ENCODE measurements around the gene SCYGR8. TPM values are rescaled to one million over a fixed set of nuclear protein-coding genes. Genes with fewer than 3 reads are reported as not detected.
A peak's percentile ranks its signal among the peaks of the same experiment; 100 is the strongest.

Gene SCYGR8, protein sequence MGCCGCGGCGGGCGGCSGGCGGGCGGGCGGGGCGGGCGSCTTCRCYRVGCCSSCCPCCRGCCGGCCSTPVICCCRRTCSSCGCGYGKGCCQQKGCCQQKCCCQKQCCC
- polyA plus RNA-seq (2013, experiment 1 of 2), result not detected
- not detected for polyA plus RNA-seq (2013, experiment 2 of 2)

GRCh38 chr2:227745594-227745993, at the start of gene SCYGR8:
Gene SCYGR8 (plus strand): TSS chr2:227745894. CDS start chr2:227745894, 0 bp downstream.
- no peaks in the 10 kb centered on the region for H3K36me3 ChIP-seq (ENCODE audit: control insufficient read depth in 1 of 2, insufficient read depth in 2 of 2, low read depth in 1 of 2, low read length in 2 of 2)
- H3K27ac ChIP-seq (ENCODE audit: low read length, poor library complexity, severe bottlenecking), result no peak within 1 kb of the TSS
- peak within 1 kb of the TSS in 1 of 2 experiments; percentile 20 for H3K14ac ChIP-seq (ENCODE audit: low read length in 2 of 2)
- no peak within 1 kb of the TSS for H3K4me2 ChIP-seq (ENCODE audit: low read length, poor library complexity, severe bottlenecking)
- peak within 1 kb of the TSS in 1 of 2 experiments; percentile 17 for H3K23ac ChIP-seq (ENCODE audit: low read length in 2 of 2)
- H3K9ac ChIP-seq (ENCODE audit: low read length), result no peak within 1 kb of the TSS
- H2AFZ ChIP-seq (ENCODE audit: low read depth, low read length), result no peak within 1 kb of the TSS
- H2BK5ac ChIP-seq (ENCODE audit: low read depth, low read length, poor library complexity, severe bottlenecking), result no peak within 1 kb of the TSS
- H3K79me1 ChIP-seq (replicated peaks; ENCODE audit: low read length, poor library complexity, severe bottlenecking), result no peaks in the 10 kb centered on the region
- no peaks in the 10 kb centered on the region for H3K9me3 ChIP-seq (ENCODE audit: control insufficient read depth, low read length)
- H4K8ac ChIP-seq (ENCODE audit: low read length), result no peak within 1 kb of the TSS
- H3K4me1 ChIP-seq (ENCODE audit: control insufficient read depth, insufficient read depth, low read depth, low read length), result no peaks in the 10 kb centered on the region
- no peak within 1 kb of the TSS for H3K4ac ChIP-seq (ENCODE audit: low read depth in 1 of 2, low read length in 2 of 2)
- no peak within 1 kb of the TSS for H2BK15ac ChIP-seq (ENCODE audit: low read depth, poor library complexity, severe bottlenecking)
- no peak within 1 kb of the TSS for H3K4me3 ChIP-seq (ENCODE audit: insufficient read depth in 1 of 2, low read depth in 1 of 2, low read length in 2 of 2)
- no peak within 1 kb of the TSS for H3K18ac ChIP-seq (ENCODE audit: low read depth in 1 of 2, low read length in 2 of 2)
- no peak within 1 kb of the TSS for H4K91ac ChIP-seq (ENCODE audit: low read length)
- no peak within 1 kb of the TSS for H2AK5ac ChIP-seq (ENCODE audit: low read length, severe bottlenecking)
- no peak for DNase-seq
- no peak within 1 kb of the TSS for H2BK12ac ChIP-seq (ENCODE audit: low read length in 2 of 2)
- H3K27me3 ChIP-seq (ENCODE audit: control insufficient read depth in 1 of 2, insufficient read depth in 1 of 2, low read length in 2 of 2), result no peaks in the 10 kb centered on the region
- H2BK120ac ChIP-seq (ENCODE audit: low read depth, low read length), result no peak within 1 kb of the TSS
- no CpG with 5 or more reads among the region's 9 CpGs for WGBS

GRCh38 chr2:227696990-227697679, 48.6 kb upstream of the SCYGR8 start:
- no peak overlapping the region for H3K4me2 ChIP-seq (ENCODE audit: low read length, poor library complexity, severe bottlenecking)
- no peak overlapping the region for H3K4ac ChIP-seq (ENCODE audit: low read depth in 1 of 2, low read length in 2 of 2)
- WGBS, result no CpG with 5 or more reads among the region's 2 CpGs
- no peak overlapping the region for H3K27ac ChIP-seq (ENCODE audit: low read length, poor library complexity, severe bottlenecking)
- H2BK12ac ChIP-seq (ENCODE audit: low read length in 2 of 2), result no peak overlapping the region
- H3K9ac ChIP-seq (ENCODE audit: low read length), result no peak overlapping the region
- H4K91ac ChIP-seq (ENCODE audit: low read length), result no peak overlapping the region
- H3K79me1 ChIP-seq (replicated peaks; ENCODE audit: low read length, poor library complexity, severe bottlenecking), result no peaks in the 10 kb centered on the region
- no peak overlapping the region for H2BK15ac ChIP-seq (ENCODE audit: low read depth, poor library complexity, severe bottlenecking)
- H3K4me3 ChIP-seq (ENCODE audit: insufficient read depth in 1 of 2, low read depth in 1 of 2, low read length in 2 of 2), result no peak overlapping the region
- H3K9me3 ChIP-seq (ENCODE audit: control insufficient read depth, low read length), result no peaks in the 10 kb centered on the region
- no peak overlapping the region for H2AK5ac ChIP-seq (ENCODE audit: low read length, severe bottlenecking)
- DNase-seq, result no peak
- H2BK120ac ChIP-seq (ENCODE audit: low read depth, low read length), result no peak overlapping the region
- H2BK5ac ChIP-seq (ENCODE audit: low read depth, low read length, poor library complexity, severe bottlenecking), result no peak overlapping the region
- no peaks in the 10 kb centered on the region for H3K4me1 ChIP-seq (ENCODE audit: control insufficient read depth, insufficient read depth, low read depth, low read length)
- H4K8ac ChIP-seq (ENCODE audit: low read length), result no peak overlapping the region
- H2AFZ ChIP-seq (ENCODE audit: low read depth, low read length), result no peak overlapping the region
- no peak overlapping the region for H3K14ac ChIP-seq (ENCODE audit: low read length in 2 of 2)
- H3K36me3 ChIP-seq (ENCODE audit: control insufficient read depth in 1 of 2, insufficient read depth in 2 of 2, low read depth in 1 of 2, low read length in 2 of 2), result no peaks in the 10 kb centered on the region
- H3K27me3 ChIP-seq (ENCODE audit: control insufficient read depth in 1 of 2, insufficient read depth in 1 of 2, low read length in 2 of 2), result no peaks in the 10 kb centered on the region
- H3K23ac ChIP-seq (ENCODE audit: low read length in 2 of 2), result no peak overlapping the region
- H3K18ac ChIP-seq (ENCODE audit: low read depth in 1 of 2, low read length in 2 of 2), result no peak overlapping the region

DNA sequence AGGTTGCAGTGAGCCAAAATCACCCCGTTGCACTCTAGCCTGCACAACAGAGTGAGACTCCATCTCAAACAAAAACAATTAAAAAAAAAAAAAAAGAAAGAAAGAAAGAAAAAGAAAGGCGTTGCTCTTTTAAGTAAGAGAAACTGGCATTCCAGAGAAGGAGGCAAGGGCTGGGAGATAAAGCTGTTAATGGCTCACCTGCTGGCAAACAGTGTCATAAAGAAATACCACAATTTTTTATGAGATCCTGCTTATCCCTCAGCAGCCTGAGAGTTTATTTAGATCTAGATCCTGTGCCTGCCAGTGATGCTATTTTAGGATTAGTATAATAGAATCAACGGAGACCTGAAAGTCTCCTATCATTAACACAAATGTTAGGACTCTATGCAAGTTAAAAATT, 44.1 kb upstream of the SCYGR8 start:
- Histone ChIP-seq H2BK12ac (ENCODE audit: low read length in 2 of 2) (no peak overlapping the region), H3K4me2 (ENCODE audit: low read length, poor library complexity, severe bottlenecking) (no peak overlapping the region), H4K91ac (ENCODE audit: low read length) (no peak overlapping the region), H2BK5ac (ENCODE audit: low read depth, low read length, poor library complexity, severe bottlenecking) (no peak overlapping the region), H3K14ac (ENCODE audit: low read length in 2 of 2) (no peak overlapping the region), H2BK120ac (ENCODE audit: low read depth, low read length) (no peak overlapping the region), H3K18ac (ENCODE audit: low read depth in 1 of 2, low read length in 2 of 2) (no peak overlapping the region), H3K79me1 (replicated peaks; ENCODE audit: low read length, poor library complexity, severe bottlenecking) (no peaks in the 10 kb centered on the region), H3K27me3 (ENCODE audit: control insufficient read depth in 1 of 2, insufficient read depth in 1 of 2, low read length in 2 of 2) (no peaks in the 10 kb centered on the region), H3K27ac (ENCODE audit: low read length, poor library complexity, severe bottlenecking) (no peak overlapping the region), H3K4ac (ENCODE audit: low read depth in 1 of 2, low read length in 2 of 2) (no peak overlapping the region), H2AK5ac (ENCODE audit: low read length, severe bottlenecking) (no peak overlapping the region), H3K9ac (ENCODE audit: low read length) (no peak overlapping the region), H3K23ac (ENCODE audit: low read length in 2 of 2) (no peak overlapping the region), H3K36me3 (ENCODE audit: control insufficient read depth in 1 of 2, insufficient read depth in 2 of 2, low read depth in 1 of 2, low read length in 2 of 2) (no peaks in the 10 kb centered on the region), H3K9me3 (ENCODE audit: control insufficient read depth, low read length) (no peaks in the 10 kb centered on the region), H2AFZ (ENCODE audit: low read depth, low read length) (no peak overlapping the region), H3K4me3 (ENCODE audit: insufficient read depth in 1 of 2, low read depth in 1 of 2, low read length in 2 of 2) (no peak overlapping the region), H4K8ac (ENCODE audit: low read length) (no peak overlapping the region), H2BK15ac (ENCODE audit: low read depth, poor library complexity, severe bottlenecking) (no peak overlapping the region), H3K4me1 (ENCODE audit: control insufficient read depth, insufficient read depth, low read depth, low read length) (peaks cover 3% of the 10 kb centered on the region)
- no CpG with 5 or more reads among the region's 3 CpGs for WGBS
- no peak for DNase-seq

DNA sequence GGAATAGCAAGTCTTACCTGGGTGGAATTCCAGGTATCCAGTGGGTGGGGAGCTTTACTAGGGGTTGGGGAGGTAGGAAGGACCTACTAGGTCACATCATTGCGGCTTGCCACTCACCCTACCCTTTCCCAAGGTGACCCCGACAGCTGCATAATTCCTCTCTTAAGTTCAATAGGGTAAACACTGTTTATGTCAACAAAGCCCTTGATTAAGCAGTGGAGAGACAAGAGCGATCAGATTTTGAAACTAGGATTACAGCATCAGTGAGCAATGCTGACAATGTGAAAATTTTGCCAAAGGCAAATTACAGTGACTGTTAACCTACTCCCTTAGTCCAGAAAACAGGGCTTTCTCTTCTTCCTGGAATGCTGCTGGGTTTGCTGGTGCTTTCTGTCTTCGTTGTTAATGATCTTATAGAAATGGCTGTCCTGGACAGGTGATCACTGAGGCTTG, 42.4 kb upstream of the SCYGR8 start:
- no peak overlapping the region for H3K27ac ChIP-seq (ENCODE audit: low read length, poor library complexity, severe bottlenecking)
- no peaks in the 10 kb centered on the region for H3K9me3 ChIP-seq (ENCODE audit: control insufficient read depth, low read length)
- H2AFZ ChIP-seq (ENCODE audit: low read depth, low read length), result no peak overlapping the region
- H3K4me2 ChIP-seq (ENCODE audit: low read length, poor library complexity, severe bottlenecking), result no peak overlapping the region
- H3K4me1 ChIP-seq (ENCODE audit: control insufficient read depth, insufficient read depth, low read depth, low read length), result peaks cover 3% of the 10 kb centered on the region
- no peak overlapping the region for H2BK12ac ChIP-seq (ENCODE audit: low read length in 2 of 2)
- H3K4ac ChIP-seq (ENCODE audit: low read depth in 1 of 2, low read length in 2 of 2), result no peak overlapping the region
- H4K8ac ChIP-seq (ENCODE audit: low read length), result no peak overlapping the region
- H3K79me1 ChIP-seq (replicated peaks; ENCODE audit: low read length, poor library complexity, severe bottlenecking), result no peaks in the 10 kb centered on the region
- H3K9ac ChIP-seq (ENCODE audit: low read length), result peak overlapping the region; percentile 10
- no peak overlapping the region for H3K23ac ChIP-seq (ENCODE audit: low read length in 2 of 2)
- H4K91ac ChIP-seq (ENCODE audit: low read length), result no peak overlapping the region
- peak overlapping the region in 1 of 2 experiments; percentile 36 for H3K4me3 ChIP-seq (ENCODE audit: insufficient read depth in 1 of 2, low read depth in 1 of 2, low read length in 2 of 2)
- H2AK5ac ChIP-seq (ENCODE audit: low read length, severe bottlenecking), result no peak overlapping the region
- no peaks in the 10 kb centered on the region for H3K27me3 ChIP-seq (ENCODE audit: control insufficient read depth in 1 of 2, insufficient read depth in 1 of 2, low read length in 2 of 2)
- no peak overlapping the region for H3K14ac ChIP-seq (ENCODE audit: low read length in 2 of 2)
- H2BK15ac ChIP-seq (ENCODE audit: low read depth, poor library complexity, severe bottlenecking), result no peak overlapping the region
- WGBS, result 45% methylated on average over 3 of the region's 4 CpGs
- H3K36me3 ChIP-seq (ENCODE audit: control insufficient read depth in 1 of 2, insufficient read depth in 2 of 2, low read depth in 1 of 2, low read length in 2 of 2), result no peaks in the 10 kb centered on the region
- no peak overlapping the region for H2BK120ac ChIP-seq (ENCODE audit: low read depth, low read length)
- DNase-seq, result peak; percentile 1
- no peak overlapping the region for H3K18ac ChIP-seq (ENCODE audit: low read depth in 1 of 2, low read length in 2 of 2)
- H2BK5ac ChIP-seq (ENCODE audit: low read depth, low read length, poor library complexity, severe bottlenecking), result no peak overlapping the region

All from mesenchymal stem cell (in vitro differentiated cells and primary cell).